Measurements from ENCODE around the gene NUP133. TPM values are rescaled to one million over a fixed set of nuclear protein-coding genes. Genes with fewer than 3 reads are reported as not detected.

NUP133 gene
- total RNA-seq, 1 experiment from 2014 or later = 65.2 TPM

DNA sequence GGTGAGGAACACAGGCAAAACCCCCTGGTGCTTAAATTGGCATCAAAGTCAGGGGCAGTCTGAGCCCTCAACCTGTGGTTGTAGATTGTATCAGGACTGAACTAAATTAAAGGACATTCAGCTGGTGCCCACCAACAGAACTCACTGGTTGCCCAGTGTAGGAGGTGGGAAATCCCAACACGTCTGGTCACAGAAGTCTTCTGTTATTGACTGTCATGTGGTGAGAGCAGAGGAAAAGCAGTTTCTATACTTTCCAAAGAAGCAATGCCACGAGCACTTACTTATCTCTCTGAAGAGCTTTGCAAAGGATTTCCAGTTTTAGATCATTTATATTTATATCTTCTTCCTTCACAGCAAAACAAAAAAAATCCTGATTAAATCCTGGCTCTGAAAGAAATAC is 59.3 kb downstream of the NUP133 start:
- BruUV-seq (replicated peaks) = no TSS peak
- no peak overlapping the region for H3K27ac Mint-ChIP-seq (ENCODE audit: low read depth, unreplicated experiment)
- CTCF ChIA-PET = interaction anchor here (0.6 to 13.1 kb wide), 6 partner anchors 19 to 784 kb away, joined by 3 to 216 read pairs (median 3); no protein-coding TSS in a partner anchor

DNA sequence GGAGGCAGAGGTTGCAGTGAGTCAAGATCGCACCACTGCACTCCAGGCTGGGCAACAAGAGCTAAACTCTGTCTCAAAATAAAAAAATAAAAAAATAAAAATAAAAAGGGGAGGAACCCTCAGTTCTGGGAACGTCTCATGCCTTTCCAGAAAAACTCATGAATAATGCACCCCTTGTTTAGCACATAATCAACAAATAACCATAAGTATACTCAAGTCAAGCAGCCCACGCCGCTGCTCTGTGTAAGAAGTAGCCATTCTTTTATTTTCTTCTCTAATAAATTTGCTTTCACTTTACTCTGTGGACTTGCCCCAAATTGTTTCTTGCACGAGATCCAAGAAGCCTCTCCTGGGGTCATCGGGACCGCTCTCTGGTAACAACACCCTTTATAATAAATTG is 59.8 kb downstream of the NUP133 start:
- Mint-ChIP-seq H3K9me3 (ENCODE audit: unreplicated experiment) (no peaks in the 10 kb centered on the region), H3K36me3 (ENCODE audit: insufficient read depth, unreplicated experiment) (peaks cover 94% of the 10 kb centered on the region), H3K27ac (ENCODE audit: low read depth, unreplicated experiment) (no peak overlapping the region), H3K4me1 (ENCODE audit: insufficient read depth, unreplicated experiment) (no peaks in the 10 kb centered on the region), H3K4me3 (ENCODE audit: unreplicated experiment) (no peak overlapping the region), H3K27me3 (ENCODE audit: insufficient read depth, unreplicated experiment) (no peaks in the 10 kb centered on the region)
- DNase-seq (ENCODE audit: unreplicated experiment) = no peak
- intact Hi-C loops (cut with micrococcal nuclease) = no loop called here
- BruUV-seq (replicated peaks) = no TSS peak
- CTCF ChIA-PET = interaction anchor here (0.6 to 13.1 kb wide), 5 partner anchors 28 to 784 kb away, joined by 3 to 216 read pairs (median 3); no protein-coding TSS in a partner anchor
- TF ChIP-seq, protein P1, sequence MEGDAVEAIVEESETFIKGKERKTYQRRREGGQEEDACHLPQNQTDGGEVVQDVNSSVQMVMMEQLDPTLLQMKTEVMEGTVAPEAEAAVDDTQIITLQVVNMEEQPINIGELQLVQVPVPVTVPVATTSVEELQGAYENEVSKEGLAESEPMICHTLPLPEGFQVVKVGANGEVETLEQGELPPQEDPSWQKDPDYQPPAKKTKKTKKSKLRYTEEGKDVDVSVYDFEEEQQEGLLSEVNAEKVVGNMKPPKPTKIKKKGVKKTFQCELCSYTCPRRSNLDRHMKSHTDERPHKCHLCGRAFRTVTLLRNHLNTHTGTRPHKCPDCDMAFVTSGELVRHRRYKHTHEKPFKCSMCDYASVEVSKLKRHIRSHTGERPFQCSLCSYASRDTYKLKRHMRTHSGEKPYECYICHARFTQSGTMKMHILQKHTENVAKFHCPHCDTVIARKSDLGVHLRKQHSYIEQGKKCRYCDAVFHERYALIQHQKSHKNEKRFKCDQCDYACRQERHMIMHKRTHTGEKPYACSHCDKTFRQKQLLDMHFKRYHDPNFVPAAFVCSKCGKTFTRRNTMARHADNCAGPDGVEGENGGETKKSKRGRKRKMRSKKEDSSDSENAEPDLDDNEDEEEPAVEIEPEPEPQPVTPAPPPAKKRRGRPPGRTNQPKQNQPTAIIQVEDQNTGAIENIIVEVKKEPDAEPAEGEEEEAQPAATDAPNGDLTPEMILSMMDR (IDR thresholded peaks at IDR 0.05; ENCODE audit: unreplicated experiment) = no peak
- POLR2A ChIA-PET = interaction anchor here (0.6 to 1.2 kb wide), 3 partner anchors 109 to 134 kb away, joined by 3 to 4 read pairs (median 3); no protein-coding TSS in a partner anchor

More for the DNA sequence above, 59.3 kb downstream of the NUP133 start:
- Mint-ChIP-seq H3K36me3 (ENCODE audit: insufficient read depth, unreplicated experiment) (peaks cover 97% of the 10 kb centered on the region), H3K27me3 (ENCODE audit: insufficient read depth, unreplicated experiment) (no peaks in the 10 kb centered on the region), H3K4me1 (ENCODE audit: insufficient read depth, unreplicated experiment) (no peaks in the 10 kb centered on the region), H3K9me3 (ENCODE audit: unreplicated experiment) (no peaks in the 10 kb centered on the region), H3K4me3 (ENCODE audit: unreplicated experiment) (no peak overlapping the region)
- no peak for DNase-seq (ENCODE audit: unreplicated experiment)
- POLR2A ChIA-PET = interaction anchor here (0.8 to 1.2 kb wide), 2 partner anchors 109 to 135 kb away, joined by 3 to 4 read pairs; no protein-coding TSS in a partner anchor
- intact Hi-C loops (cut with micrococcal nuclease) = no loop called here
- TF ChIP-seq, protein P1 (IDR thresholded peaks at IDR 0.05; ENCODE audit: unreplicated experiment) = no peak

DNA sequence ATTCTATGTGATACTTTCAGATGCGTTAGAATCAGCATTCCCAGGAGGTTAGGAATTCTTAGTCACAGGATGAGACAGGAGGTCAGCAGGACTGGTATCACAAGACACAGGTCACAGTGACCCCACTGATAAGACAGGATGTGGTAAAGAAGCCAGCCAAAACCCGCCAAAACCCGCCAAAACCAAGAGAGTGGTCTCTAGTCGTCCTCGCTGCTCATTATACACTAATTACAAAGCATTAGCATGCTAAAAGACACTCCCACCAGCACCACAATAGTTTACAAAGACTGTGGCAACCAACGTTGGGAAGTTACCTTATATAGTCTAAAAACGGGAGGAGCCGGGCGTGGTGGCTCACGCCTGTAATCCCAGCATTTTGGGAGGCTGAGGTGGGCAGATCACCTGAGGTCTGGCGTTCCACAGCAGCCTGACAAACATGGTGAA is 60.3 kb downstream of the NUP133 start:
- TF ChIP-seq, protein P1 (IDR thresholded peaks at IDR 0.05; ENCODE audit: unreplicated experiment) = no peak
- no peak overlapping the region for H3K27ac Mint-ChIP-seq (ENCODE audit: low read depth, unreplicated experiment)
- no peaks in the 10 kb centered on the region for H3K4me1 Mint-ChIP-seq (ENCODE audit: insufficient read depth, unreplicated experiment)
- no peak for DNase-seq (ENCODE audit: unreplicated experiment)
- H3K36me3 Mint-ChIP-seq (ENCODE audit: insufficient read depth, unreplicated experiment) = peaks cover 94% of the 10 kb centered on the region
- H3K9me3 Mint-ChIP-seq (ENCODE audit: unreplicated experiment) = no peaks in the 10 kb centered on the region
- POLR2A ChIA-PET = interaction anchor here (0.6 to 1.2 kb wide), 2 partner anchors 109 to 193 kb away, joined by 3 to 4 read pairs; no protein-coding TSS in a partner anchor
- BruUV-seq (replicated peaks) = no TSS peak
- no peaks in the 10 kb centered on the region for H3K27me3 Mint-ChIP-seq (ENCODE audit: insufficient read depth, unreplicated experiment)
- CTCF ChIA-PET = interaction anchor here (0.6 to 13.1 kb wide), 5 partner anchors 10 to 221 kb away, joined by 3 to 216 read pairs (median 3); no protein-coding TSS in a partner anchor
- H3K4me3 Mint-ChIP-seq (ENCODE audit: unreplicated experiment) = no peak overlapping the region
- intact Hi-C loops (cut with micrococcal nuclease) = no loop called here

DNA sequence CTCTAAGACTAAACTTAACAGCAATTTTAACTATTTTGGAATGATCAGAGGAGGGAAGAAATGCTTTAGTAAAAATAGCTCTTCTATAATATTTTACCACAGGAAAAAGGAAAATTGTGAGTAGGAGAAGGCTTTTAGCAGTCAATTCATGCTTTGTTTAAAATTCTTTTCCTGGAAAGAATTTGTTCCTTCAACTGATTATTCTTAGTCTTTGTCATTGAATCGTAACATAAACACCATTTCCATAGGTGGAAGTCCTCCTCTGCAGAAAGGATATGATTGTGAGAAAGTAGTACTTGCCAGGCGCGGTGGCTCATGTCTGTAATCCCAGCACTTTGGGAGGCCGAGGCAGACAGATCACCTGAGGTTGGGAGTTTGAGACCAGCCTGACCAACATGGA is 62.3 kb downstream of the NUP133 start:
- intact Hi-C loops (cut with micrococcal nuclease) = no loop called here

More for the DNA sequence above, 62.3 kb downstream of the NUP133 start:
- H3K4me1 Mint-ChIP-seq (ENCODE audit: insufficient read depth, unreplicated experiment) = no peaks in the 10 kb centered on the region
- peak overlapping the region; percentile 35 for H3K27ac Mint-ChIP-seq (ENCODE audit: low read depth, unreplicated experiment)
- H3K9me3 Mint-ChIP-seq (ENCODE audit: unreplicated experiment) = no peaks in the 10 kb centered on the region
- ChIA-PET POLR2A (interaction anchor here (0.7 to 1.5 kb wide), 5 partner anchors 9 to 184 kb away, joined by 3 to 4 read pairs (median 3); partner anchors contain the start of gene NUP133), CTCF (interaction anchor here (0.5 to 13.1 kb wide), 8 partner anchors 11 to 782 kb away, joined by 3 to 216 read pairs (median 3); no protein-coding TSS in a partner anchor)
- H3K27me3 Mint-ChIP-seq (ENCODE audit: insufficient read depth, unreplicated experiment) = no peaks in the 10 kb centered on the region
- no peak overlapping the region for H3K4me3 Mint-ChIP-seq (ENCODE audit: unreplicated experiment)
- TF ChIP-seq, protein P1 (IDR thresholded peaks at IDR 0.05; ENCODE audit: unreplicated experiment) = no peak
- no peak for DNase-seq (ENCODE audit: unreplicated experiment)
- H3K36me3 Mint-ChIP-seq (ENCODE audit: insufficient read depth, unreplicated experiment) = peaks cover 94% of the 10 kb centered on the region
- no TSS peak for BruUV-seq (replicated peaks)
